Transverse colon (tissue), 4 donors: ENCODE data around the gene DYNLRB1. TPM values are rescaled to one million over a fixed set of nuclear protein-coding genes. Genes with fewer than 3 reads are reported as not detected.

Source experiments
- DNase-seq: peaks from one replicate; pipeline ENCODE4 v3.0.0-alpha.2; 2019
- H3K27ac ChIP-seq, 4 donors: fragments of 200-600 bp; sonication (generic); 2 replicates each; pipeline ENCODE4 v1.5.1; 2016 to 2018; ENCODE audit warnings: inconsistent platforms in 4 of 4
- H3K27me3 ChIP-seq: fragments of 200-600 bp; sonication (generic); 2 replicates; pipeline ENCODE4 v1.5.1; 2017; ENCODE audit warnings: inconsistent platforms
- H3K36me3 ChIP-seq, 4 donors: fragments of 200-600 bp; sonication (generic); 2 replicates each; pipeline ENCODE4 v1.5.1; 2017 to 2019; ENCODE audit warnings: inconsistent platforms in 4 of 4
- H3K4me1 ChIP-seq, 4 donors: fragments of 200-600 bp; sonication (generic); 2 replicates each; pipeline ENCODE4 v1.5.1; 2017 to 2020; ENCODE audit warnings: inconsistent platforms in 4 of 4
- H3K4me3 ChIP-seq, 4 donors: fragments of 200-600 bp; sonication (generic); 1 replicate in 1 of 4; 2 replicates in 3 of 4; pipeline versions ENCODE4 v1.5.1 to v1.6.1; 2017 to 2019; ENCODE audit warnings: inconsistent platforms in 4 of 4
- H3K9me3 ChIP-seq, 2 donors: fragments of 200-600 bp; sonication (generic); 2 replicates each; pipeline ENCODE4 v1.5.1; 2017 to 2019; ENCODE audit warnings: inconsistent platforms in 2 of 2
- CTCF ChIP-seq, 5 experiments: fragments of 200-600 bp in 3 of 5; fragments of 450-650 bp in 2 of 5; sonication (generic) in 3 of 5; IDR thresholded peaks; 1 replicate in 2 of 5; 2 replicates in 3 of 5; pipeline ENCODE4 v1.5.1; 2016 to 2017; ENCODE audit warnings: antibody characterized with exemption in 5 of 5, inconsistent platforms in 3 of 5, mild to moderate bottlenecking in 2 of 5, moderate library complexity in 1 of 5
- EP300 ChIP-seq: sonication (generic); formaldehyde crosslinking; IDR thresholded peaks from one replicate; pipeline ENCODE4 v1.6.1; 2017; ENCODE audit warnings: antibody characterized with exemption, low read depth
- POLR2A ChIP-seq: fragments of 450-650 bp; IDR thresholded peaks from one replicate; pipeline ENCODE4 v1.6.1; 2016; ENCODE audit warnings: antibody characterized with exemption, mild to moderate bottlenecking, moderate library complexity
- POLR2AphosphoS5 ChIP-seq, 3 donors: sonication (generic); formaldehyde crosslinking; IDR thresholded peaks; one replicate each; pipeline ENCODE4 v1.6.1; 2016; ENCODE audit warnings: antibody characterized with exemption in 3 of 3
- WGBS, 2 donors: methylation state at CpG; one replicate each; pipeline ENCODE4 v1.1.5; 2018; ENCODE audit warnings: low coverage in 1 of 2; 5-methylcytosine and 5-hydroxymethylcytosine counted together
- in situ Hi-C, 4 donors: fragments of 200-750 bp; cut with MboI; loops; one replicate each; pipeline versions ENCODE4 v1.15.0 to v1.15.1; 2017; ENCODE audit warnings: low sequenced_read_pairs in 3 of 4, low pct_ligation_motif_present in 1 of 4, low pct_unique_long_range_greater_than_20kb in 1 of 4
- intact Hi-C: fragments of 100-400 bp; cut with DNase I; formaldehyde crosslinking; loops from one replicate; pipeline ENCODE4 v1.15.1; 2023; ENCODE audit warnings: low total_unique reads
- small RNA-seq, 4 donors: library from RNA; depleted of rRNA; stranded (forward); fragments of <200 nt; gene quantifications; one replicate each; pipeline ENCODE3, GENCODE V24; 2016
- total RNA-seq, 4 donors: library from RNA; depleted of rRNA; stranded (reverse); fragments of >200 nt; gene quantifications; one replicate each; pipeline ENCODE4 v1.1.0, GENCODE V29; 2016

Gene DYNLRB1
- total RNA-seq, 4 donors from 2014 or later = 80.8 to 178 (median 120) TPM

GRCh38 chr20:34586488-34587163, 70.4 kb downstream of the DYNLRB1 start:
- Histone ChIP-seq H3K4me3 (no peak overlapping the region), H3K27me3 (no peaks in the 10 kb centered on the region), H3K4me1 (peaks cover 4 to 25% (median 14%) of the 10 kb centered on the region in 4 donors), H3K36me3 (no peaks in the 10 kb centered on the region), H3K27ac (no peak overlapping the region), H3K9me3 (no peaks in the 10 kb centered on the region)
- in situ Hi-C loops (no loop called here), intact Hi-C loops (no loop called here)
- DNase-seq = no peak
- 92 to 100% methylated on average over 3 to 9 of the region's 9 CpGs for WGBS, 2 donors
- no peak for TF ChIP-seq POLR2AphosphoS5 (IDR thresholded peaks at IDR 0.05)
- TF ChIP-seq CTCF (IDR thresholded peaks at IDR 0.05) = no peak
- no peak for TF ChIP-seq EP300
- no peak for TF ChIP-seq POLR2A

Small RNAs within 50 kb of the gene (small RNA-seq; reads per million reads assigned to genes)
- 0 reads per million in 4 donors for gene RF00019

Other genes starting within 250 kb of the DYNLRB1 start
- gene AHCY, start 213.1 kb upstream of the DYNLRB1 start, total RNA-seq = 10 to 100 TPM; 23.9 to 71.6 (median 63.8) TPM
- gene ITCH, start 153.1 kb upstream of the DYNLRB1 start, total RNA-seq = 10 to 100 TPM; 35.2 to 82.8 (median 65.3) TPM
- 100 to 1,000 TPM in 2 of 4 donors, 10 to 100 TPM in 2; 41.8 to 166 (median 98.3) TPM for gene MAP1LC3A, start 42.3 kb downstream of the DYNLRB1 start, total RNA-seq
- 10 to 100 TPM in 3 of 4 donors, 1 to 10 TPM in 1; 4.1 to 28.7 (median 16.8) TPM for gene PIGU, start 160.7 kb downstream of the DYNLRB1 start, total RNA-seq
- 10 to 100 TPM; 12.9 to 80.8 (median 57.9) TPM for gene TP53INP2, start 187.9 kb downstream of the DYNLRB1 start, total RNA-seq